ENCODE data around the gene PRR36. TPM values are rescaled to one million over a fixed set of nuclear protein-coding genes. Genes with fewer than 3 reads are reported as not detected.

The PRR36 gene
- total RNA-seq, 6 experiments from 2014 or later: 0.05 to 0.18 (median 0.09) TPM; not detected in 2

DNA sequence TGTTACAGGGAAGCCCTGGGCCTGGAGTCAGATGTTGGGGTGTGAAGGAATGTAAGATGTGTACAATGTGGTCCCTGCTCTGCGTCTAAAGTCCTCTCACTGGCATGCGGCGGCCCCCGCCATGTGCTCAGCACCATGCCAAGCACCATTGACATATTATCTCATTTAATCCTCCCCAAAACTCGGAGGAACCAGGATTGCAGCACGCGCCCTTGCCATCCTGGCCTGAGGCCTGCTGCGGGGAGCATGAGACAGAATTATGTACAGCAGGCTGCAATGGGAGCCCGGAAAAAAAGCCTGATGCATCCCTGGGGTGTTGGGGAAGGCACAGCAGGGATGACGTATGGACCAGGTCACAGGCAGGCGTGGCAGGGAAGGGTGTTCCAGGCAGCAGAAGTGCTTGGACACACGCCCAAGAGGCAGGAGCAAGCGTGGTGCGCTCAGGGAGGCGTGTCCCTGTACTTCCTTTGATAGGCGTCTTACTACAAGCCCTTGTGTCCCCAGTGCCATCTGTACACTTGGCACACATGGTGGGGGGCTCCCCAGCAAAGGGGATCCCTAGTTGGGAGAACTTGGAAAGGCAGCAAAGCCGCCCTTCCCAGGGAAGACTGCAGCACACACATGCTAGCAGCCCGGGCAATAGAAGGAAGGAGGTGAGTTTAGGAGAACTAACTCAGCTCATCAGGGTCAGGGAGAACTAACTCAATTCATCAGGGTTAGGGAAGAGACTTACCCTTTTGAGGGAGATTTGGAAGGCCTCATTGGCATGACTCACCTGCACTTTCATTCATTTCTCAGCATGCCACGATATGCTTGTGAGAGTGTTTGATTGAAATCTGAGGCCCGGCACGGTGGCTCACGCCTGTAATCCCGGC lies 40.7 kb downstream of the PRR36 start:
- TF ChIP-seq CTCF (IDR thresholded peaks at IDR 0.05): no peak
- Mint-ChIP-seq H3K36me3 (ENCODE audit: low read depth) (peaks cover 8% of the 10 kb centered on the region), H3K4me3 (peak overlapping the region; percentile 42; the same call in 1 of the 2 replicates), H3K27me3 (ENCODE audit: insufficient read depth) (no peaks in the 10 kb centered on the region; the same call in 1 of the 2 replicates), H3K4me1 (ENCODE audit: low read depth) (peaks cover 52% of the 10 kb centered on the region), H3K9me3 (no peaks in the 10 kb centered on the region), H3K27ac (peak overlapping the region; percentile 69)
- DNase-seq: peak; percentile 11

DNA sequence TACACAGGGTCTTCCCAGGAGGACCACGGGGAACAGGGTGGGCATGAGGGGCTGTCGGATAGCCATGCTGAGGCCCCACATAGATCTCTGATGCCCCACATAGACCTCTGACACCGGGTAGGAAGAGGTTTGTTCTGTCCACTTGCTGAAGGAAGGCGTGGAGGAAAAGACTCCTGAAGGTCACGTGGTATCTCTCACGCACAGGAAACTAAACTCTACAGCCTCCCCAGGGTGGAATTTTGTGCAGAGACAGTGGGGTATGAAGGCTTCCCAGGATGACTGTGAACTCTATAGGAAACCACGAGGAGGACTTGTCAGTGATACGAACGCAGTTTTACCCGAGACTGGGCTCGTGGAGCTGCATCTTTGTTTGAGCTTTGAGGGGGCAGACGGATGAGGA lies 41.4 kb downstream of the PRR36 start:
- Mint-ChIP-seq H3K27ac (peak overlapping the region; percentile 69), H3K9me3 (no peaks in the 10 kb centered on the region), H3K36me3 (ENCODE audit: low read depth) (peaks cover under 1% of the 10 kb centered on the region; the same call in 1 of the 2 replicates), H3K27me3 (ENCODE audit: insufficient read depth) (no peaks in the 10 kb centered on the region; the same call in 1 of the 2 replicates), H3K4me1 (ENCODE audit: low read depth) (peaks cover 45% of the 10 kb centered on the region), H3K4me3 (peak overlapping the region; percentile 42)
- no peak for TF ChIP-seq CTCF (IDR thresholded peaks at IDR 0.05)
- DNase-seq: no peak

DNA sequence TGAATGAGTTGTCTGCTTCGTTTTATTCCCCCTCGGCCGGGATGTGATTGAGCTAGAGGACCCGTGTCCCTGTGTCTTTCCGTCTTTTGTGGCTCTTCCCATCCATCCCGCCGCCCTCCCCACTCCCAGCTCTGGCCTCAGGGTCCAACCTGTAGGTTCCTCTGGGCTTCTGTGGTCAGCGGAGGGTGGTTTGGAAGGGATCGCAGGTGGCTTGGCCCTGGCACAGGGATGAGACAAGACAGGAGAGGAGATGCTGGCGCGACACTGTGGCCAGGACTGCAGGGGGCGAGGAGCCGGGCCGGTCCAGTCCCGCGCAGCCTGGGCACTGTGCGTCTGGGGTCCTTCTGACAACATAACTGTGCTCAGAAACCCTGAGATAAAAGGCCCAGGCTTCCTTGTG lies 42.2 kb downstream of the PRR36 start:
- Mint-ChIP-seq H3K27me3 (ENCODE audit: insufficient read depth) (peaks cover 1% of the 10 kb centered on the region), H3K4me3 (0 out of 2 replicates have a peak overlapping the region, but pooled peaks have one; percentile 80), H3K4me1 (ENCODE audit: low read depth) (peaks cover 39% of the 10 kb centered on the region), H3K27ac (no peak overlapping the region), H3K36me3 (ENCODE audit: low read depth) (no peaks in the 10 kb centered on the region), H3K9me3 (no peaks in the 10 kb centered on the region)
- DNase-seq: no peak
- TF ChIP-seq CTCF (IDR thresholded peaks at IDR 0.05): no peak

DNA sequence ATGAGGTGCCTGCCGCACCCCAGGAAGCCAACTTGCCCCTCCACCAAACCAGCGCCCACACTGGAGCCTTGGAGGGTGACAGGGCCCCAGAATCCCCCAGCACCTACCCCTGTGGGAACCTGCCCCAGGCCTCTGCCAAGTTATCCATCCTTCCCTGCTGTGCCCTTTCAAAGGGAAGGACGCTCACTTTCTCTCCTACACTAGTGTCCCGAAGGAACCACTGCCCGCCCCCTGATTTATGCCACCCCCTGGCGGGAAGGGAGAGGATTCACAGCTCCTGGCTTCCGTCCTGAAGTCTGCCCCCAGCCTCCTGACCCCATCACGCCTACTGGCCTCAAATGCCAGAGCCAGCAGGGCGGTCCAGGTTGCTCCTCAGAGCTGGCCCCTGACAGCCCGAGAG lies 42.7 kb downstream of the PRR36 start:
- TF ChIP-seq CTCF (IDR thresholded peaks at IDR 0.05): peak; percentile 55
- peaks cover 6% of the 10 kb centered on the region for H3K27me3 Mint-ChIP-seq (ENCODE audit: insufficient read depth)
- no peak for DNase-seq
- H3K4me1 Mint-ChIP-seq (ENCODE audit: low read depth): peaks cover 39% of the 10 kb centered on the region
- no peaks in the 10 kb centered on the region for H3K36me3 Mint-ChIP-seq (ENCODE audit: low read depth)
- H3K4me3 Mint-ChIP-seq: peak overlapping the region; percentile 80
- 0 out of 2 replicates have a peak overlapping the region, but pooled peaks have one; percentile 39 for H3K27ac Mint-ChIP-seq
- H3K9me3 Mint-ChIP-seq: no peaks in the 10 kb centered on the region

DNA sequence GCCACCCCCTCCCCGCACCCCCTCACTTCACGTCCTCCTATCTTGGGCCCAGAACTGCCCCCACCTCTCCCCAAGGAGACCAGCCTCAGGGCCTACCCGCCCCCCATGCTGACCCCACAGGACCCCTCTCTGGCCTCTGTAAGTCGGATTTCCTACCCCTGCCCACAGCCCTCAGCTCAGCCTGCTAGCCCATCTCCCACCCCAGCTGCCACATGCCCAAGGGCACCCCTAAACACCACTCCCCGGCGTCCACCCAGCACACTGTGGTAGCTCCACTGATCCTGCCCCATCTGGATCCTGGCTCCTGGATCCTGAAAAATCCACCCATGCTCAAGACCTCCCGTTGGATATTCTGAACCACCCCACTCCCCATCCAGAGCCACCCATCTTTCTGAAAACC lies 43.4 kb downstream of the PRR36 start:
- DNase-seq: no peak
- Mint-ChIP-seq H3K27me3 (ENCODE audit: insufficient read depth) (peaks cover 11% of the 10 kb centered on the region), H3K4me1 (ENCODE audit: low read depth) (peaks cover 39% of the 10 kb centered on the region), H3K36me3 (ENCODE audit: low read depth) (no peaks in the 10 kb centered on the region), H3K27ac (peak overlapping the region; percentile 39), H3K9me3 (no peaks in the 10 kb centered on the region), H3K4me3 (peak overlapping the region; percentile 80)
- TF ChIP-seq CTCF (IDR thresholded peaks at IDR 0.05): no peak

Data from HFFc6 (cell line).